Ascending aorta (tissue), 2 donors: ENCODE data around the gene TTYH1. TPM values are rescaled to one million over a fixed set of nuclear protein-coding genes. Genes with fewer than 3 reads are reported as not detected.

Source experiments
- DNase-seq, 2 donors: peaks; one replicate each; pipeline ENCODE4 v3.0.0-alpha.2; 2019; ENCODE audit warnings: low spot score in 2 of 2
- H3K27ac ChIP-seq, 2 donors: fragments of 200-600 bp; sonication (generic); one replicate each; pipeline ENCODE4 v1.5.1; 2016 to 2017; ENCODE audit warnings: mild to moderate bottlenecking in 1 of 2
- H3K27me3 ChIP-seq: fragments of 200-600 bp; sonication (generic); one replicate; pipeline ENCODE4 v1.5.1; 2017
- H3K36me3 ChIP-seq, 2 donors: fragments of 200-600 bp; sonication (generic); one replicate each; pipeline ENCODE4 v1.5.1; 2016
- H3K4me1 ChIP-seq, 2 donors: fragments of 200-600 bp; sonication (generic); one replicate each; pipeline ENCODE4 v1.5.1; 2016 to 2017; ENCODE audit warnings: mild to moderate bottlenecking in 1 of 2
- H3K4me3 ChIP-seq, 2 donors: fragments of 200-600 bp; sonication (generic); one replicate each; pipeline ENCODE4 v1.5.1; 2016 to 2017; ENCODE audit warnings: mild to moderate bottlenecking in 1 of 2
- H3K9me3 ChIP-seq, 2 donors: fragments of 200-600 bp; sonication (generic); one replicate each; pipeline ENCODE4 v1.5.1; 2016
- intact Hi-C: fragments of 100-400 bp; cut with DNase I; formaldehyde crosslinking; loops from one replicate; pipeline ENCODE4 v1.15.1; 2023
- total RNA-seq: library from RNA; depleted of rRNA; stranded (reverse); fragments of >200 nt; gene quantifications from one replicate; pipeline ENCODE4 v1.1.0, GENCODE V29; 2016
- TF ChIP-seq, protein P1 (sequence below), 3 experiments: fragments of 200-600 bp in 2 of 3; fragments of 450-650 bp in 1 of 3; sonication (generic) in 2 of 3; IDR thresholded peaks; one replicate each; pipeline ENCODE4 v1.5.1; 2016 to 2019; ENCODE audit warnings: antibody characterized with exemption in 3 of 3, mild to moderate bottlenecking in 1 of 3, moderate library complexity in 1 of 3

TTYH1 gene
- total RNA-seq, 1 donor from 2014 or later, result 58.4 TPM

DNA sequence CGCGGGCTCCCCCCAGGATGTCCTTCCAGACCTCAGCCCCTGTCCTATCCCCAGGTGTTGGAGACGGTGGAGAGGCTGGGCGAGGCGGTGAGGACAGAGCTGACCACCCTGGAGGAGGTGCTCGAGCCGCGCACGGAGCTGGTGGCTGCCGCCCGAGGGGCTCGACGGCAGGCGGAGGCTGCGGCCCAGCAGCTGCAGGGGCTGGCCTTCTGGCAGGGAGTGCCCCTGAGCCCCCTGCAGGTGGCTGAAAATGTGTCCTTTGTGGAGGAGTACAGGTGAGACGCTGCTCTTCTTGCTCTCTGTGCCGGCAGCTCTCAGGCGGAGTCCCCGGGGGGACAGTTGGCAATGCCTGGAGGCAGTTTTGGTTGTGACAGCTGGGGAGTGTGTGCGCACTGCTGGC is 6.9 kb downstream of the TTYH1 start:
- Histone ChIP-seq H3K4me1 (peaks cover 0 to 3% of the 10 kb centered on the region in 2 donors), H3K27me3 (no peaks in the 10 kb centered on the region), H3K36me3 (no peaks in the 10 kb centered on the region), H3K27ac (no peak overlapping the region), H3K9me3 (no peaks in the 10 kb centered on the region), H3K4me3 (no peak overlapping the region)
- intact Hi-C loops, result no loop called here
- TF ChIP-seq, protein P1, sequence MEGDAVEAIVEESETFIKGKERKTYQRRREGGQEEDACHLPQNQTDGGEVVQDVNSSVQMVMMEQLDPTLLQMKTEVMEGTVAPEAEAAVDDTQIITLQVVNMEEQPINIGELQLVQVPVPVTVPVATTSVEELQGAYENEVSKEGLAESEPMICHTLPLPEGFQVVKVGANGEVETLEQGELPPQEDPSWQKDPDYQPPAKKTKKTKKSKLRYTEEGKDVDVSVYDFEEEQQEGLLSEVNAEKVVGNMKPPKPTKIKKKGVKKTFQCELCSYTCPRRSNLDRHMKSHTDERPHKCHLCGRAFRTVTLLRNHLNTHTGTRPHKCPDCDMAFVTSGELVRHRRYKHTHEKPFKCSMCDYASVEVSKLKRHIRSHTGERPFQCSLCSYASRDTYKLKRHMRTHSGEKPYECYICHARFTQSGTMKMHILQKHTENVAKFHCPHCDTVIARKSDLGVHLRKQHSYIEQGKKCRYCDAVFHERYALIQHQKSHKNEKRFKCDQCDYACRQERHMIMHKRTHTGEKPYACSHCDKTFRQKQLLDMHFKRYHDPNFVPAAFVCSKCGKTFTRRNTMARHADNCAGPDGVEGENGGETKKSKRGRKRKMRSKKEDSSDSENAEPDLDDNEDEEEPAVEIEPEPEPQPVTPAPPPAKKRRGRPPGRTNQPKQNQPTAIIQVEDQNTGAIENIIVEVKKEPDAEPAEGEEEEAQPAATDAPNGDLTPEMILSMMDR (IDR thresholded peaks at IDR 0.05), result no peak
- DNase-seq, result no peak

DNA sequence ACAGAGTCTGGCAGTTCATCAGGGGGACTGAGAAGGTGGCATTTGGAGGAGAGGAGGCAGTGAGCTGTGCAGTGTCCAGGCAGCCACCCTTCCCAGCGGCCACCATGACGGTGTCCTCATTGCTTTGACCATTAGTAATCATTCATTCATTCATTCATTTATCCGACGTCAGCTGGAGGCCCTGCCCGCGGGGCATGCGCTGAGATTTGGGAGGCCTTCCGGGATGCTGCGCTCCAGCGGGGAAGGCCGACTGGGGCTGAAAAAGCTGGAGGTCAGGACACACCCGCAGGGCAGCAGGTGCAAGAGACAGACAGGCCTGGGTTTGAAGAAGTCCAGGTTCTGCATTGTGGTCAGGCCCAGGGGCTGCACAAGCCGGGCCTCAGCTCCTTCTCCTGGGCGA is 8.9 kb downstream of the TTYH1 start:
- intact Hi-C loops, result no loop called here
- H3K36me3 ChIP-seq, result no peaks in the 10 kb centered on the region
- TF ChIP-seq, protein P1 (IDR thresholded peaks at IDR 0.05), result no peak
- no peak overlapping the region for H3K27ac ChIP-seq
- no peak overlapping the region for H3K4me3 ChIP-seq
- H3K9me3 ChIP-seq, result no peaks in the 10 kb centered on the region
- H3K4me1 ChIP-seq, result peaks cover 0 to 3% of the 10 kb centered on the region in 2 donors
- H3K27me3 ChIP-seq, result no peaks in the 10 kb centered on the region
- DNase-seq, result no peak

DNA sequence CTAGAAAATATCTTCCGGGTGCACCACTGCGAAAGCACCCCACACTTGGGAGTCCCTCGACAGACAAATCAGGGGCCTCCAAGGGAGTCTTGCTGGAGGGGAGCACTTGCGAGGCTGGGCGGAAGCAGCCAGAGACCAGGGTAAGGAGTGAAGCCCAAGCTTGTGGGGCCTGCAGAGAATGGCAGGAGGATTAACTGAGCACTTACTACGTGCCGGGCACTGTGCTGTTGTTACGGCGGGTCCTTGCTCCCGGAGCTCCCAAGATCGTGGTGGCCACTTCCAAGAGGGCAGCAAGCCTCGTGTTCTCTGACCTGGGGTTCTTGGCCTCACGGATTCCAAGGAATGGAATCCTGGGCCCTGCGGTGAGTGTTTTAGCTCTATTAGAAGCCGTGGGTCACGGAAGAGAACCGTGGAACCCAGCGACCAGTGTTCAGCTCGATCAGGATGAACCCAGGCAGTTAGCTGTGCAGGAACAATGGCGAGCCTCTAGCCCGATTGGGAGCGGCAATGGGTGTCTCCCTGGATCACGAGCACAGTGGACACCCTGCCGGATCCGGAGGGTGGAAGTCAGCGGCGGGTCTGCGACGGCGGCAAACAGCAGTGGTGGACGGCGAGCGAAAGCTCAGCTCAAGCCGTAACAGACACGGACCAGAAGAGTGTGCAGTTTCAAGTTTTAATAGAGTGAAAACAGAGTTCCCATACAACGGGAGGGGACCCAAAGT is 9.6 kb downstream of the TTYH1 start:
- H3K27ac ChIP-seq, result no peak overlapping the region
- intact Hi-C loops, result no loop called here
- no peaks in the 10 kb centered on the region for H3K9me3 ChIP-seq
- H3K4me1 ChIP-seq, result peaks cover 0 to 3% of the 10 kb centered on the region in 2 donors
- no peak for DNase-seq
- TF ChIP-seq, protein P1 (IDR thresholded peaks at IDR 0.05), result no peak
- H3K27me3 ChIP-seq, result no peaks in the 10 kb centered on the region
- H3K4me3 ChIP-seq, result no peak overlapping the region
- H3K36me3 ChIP-seq, result no peaks in the 10 kb centered on the region

DNA sequence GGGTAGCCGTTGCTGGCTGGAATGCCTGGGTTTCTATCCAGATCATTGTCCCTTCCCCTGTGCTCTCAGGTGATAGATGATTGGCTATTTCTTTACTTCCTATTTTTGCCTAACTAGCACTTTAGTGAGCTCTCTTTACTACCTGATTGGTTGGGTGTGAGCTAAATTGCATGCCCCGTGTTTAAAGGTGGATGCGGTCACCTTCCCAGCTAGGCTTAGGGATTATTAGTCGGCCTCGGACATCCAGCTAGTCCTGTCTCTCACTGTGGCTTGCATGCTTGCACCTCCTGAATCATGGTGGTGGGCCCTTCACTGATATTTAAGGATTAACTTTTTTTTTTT is 10.1 kb downstream of the TTYH1 start:
- no peaks in the 10 kb centered on the region for H3K9me3 ChIP-seq
- TF ChIP-seq, protein P1 (IDR thresholded peaks at IDR 0.05), result no peak
- no peaks in the 10 kb centered on the region for H3K27me3 ChIP-seq
- peaks cover 0 to 5% of the 10 kb centered on the region in 2 donors for H3K4me1 ChIP-seq
- DNase-seq, result no peak
- intact Hi-C loops, result no loop called here
- no peak overlapping the region for H3K4me3 ChIP-seq
- no peak overlapping the region for H3K27ac ChIP-seq
- no peaks in the 10 kb centered on the region for H3K36me3 ChIP-seq

DNA sequence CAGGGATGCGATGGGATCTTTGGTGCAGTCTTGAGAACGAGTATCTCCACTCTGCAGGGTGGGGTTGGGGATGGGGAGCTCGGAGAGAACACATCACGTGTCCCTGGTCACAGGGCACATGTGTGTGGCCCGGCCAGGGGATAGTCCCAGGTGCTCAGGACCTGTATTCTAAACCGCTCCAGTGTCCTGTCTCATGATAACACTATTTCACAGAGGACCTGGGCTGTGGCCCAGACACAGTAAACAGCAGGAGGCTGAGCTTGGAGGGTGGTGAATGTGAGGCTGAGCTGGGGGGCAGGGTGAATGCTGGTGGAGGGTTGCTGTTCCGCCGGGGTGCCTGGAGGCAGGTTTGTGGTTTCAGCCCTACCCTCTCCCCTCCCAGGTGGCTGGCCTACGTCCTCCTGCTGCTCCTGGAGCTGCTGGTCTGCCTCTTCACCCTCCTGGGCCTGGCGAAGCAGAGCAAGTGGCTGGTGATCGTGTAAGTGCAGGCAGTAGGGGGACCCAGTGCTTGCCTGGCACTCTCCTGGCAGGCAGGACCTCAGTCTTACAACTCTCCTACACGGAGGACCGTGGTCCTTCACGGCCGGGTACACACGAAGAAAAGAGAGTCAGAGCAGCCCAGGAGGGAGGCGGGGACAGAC is 11.1 kb downstream of the TTYH1 start:
- TF ChIP-seq, protein P1 (IDR thresholded peaks at IDR 0.05), result no peak
- no peaks in the 10 kb centered on the region for H3K36me3 ChIP-seq
- H3K27me3 ChIP-seq, result peaks cover 7% of the 10 kb centered on the region
- intact Hi-C loops, result no loop called here
- no peak overlapping the region for H3K4me3 ChIP-seq
- no peak for DNase-seq
- H3K27ac ChIP-seq, result no peak overlapping the region
- peaks cover 0 to 3% of the 10 kb centered on the region in 2 donors for H3K4me1 ChIP-seq
- no peaks in the 10 kb centered on the region for H3K9me3 ChIP-seq
